ENCODE results near the gene TTN.
"Not testable (repeated sequence)": the region's sequence is repeated elsewhere in the genome, so short reads cannot be mapped to it uniquely, and the experiment has no call there.

Gene TTN

DNA sequence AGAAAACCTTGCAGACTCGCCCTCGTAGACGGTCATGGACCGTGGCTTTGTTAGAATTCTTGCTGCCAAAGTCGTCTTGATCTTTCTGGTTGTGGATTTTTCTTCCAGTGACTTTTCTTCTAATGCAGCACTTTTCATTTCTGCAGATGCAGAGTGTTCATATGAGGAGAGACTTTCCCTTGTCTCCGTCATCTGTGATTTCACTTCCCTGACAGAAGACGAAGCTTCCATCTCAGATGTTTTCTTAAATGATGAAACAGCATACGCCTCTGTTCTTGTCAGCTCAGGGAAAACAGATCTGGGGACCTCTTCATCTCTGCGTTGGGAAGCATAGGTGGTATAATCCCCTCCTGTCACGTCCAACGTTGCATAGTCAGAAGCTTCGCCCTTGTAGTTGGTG, 276.1 kb downstream of the TTN start:
- no peak for DNase-seq (ENCODE audit: low read depth in 3 of 3, low spot score in 1 of 3)

- DNase-seq (ENCODE audit: low read depth in 3 of 3, low spot score in 1 of 3), result no peak
Observed at GRCh38 chr2:178530625-178531142, 276.5 kb downstream of the TTN start.

DNA sequence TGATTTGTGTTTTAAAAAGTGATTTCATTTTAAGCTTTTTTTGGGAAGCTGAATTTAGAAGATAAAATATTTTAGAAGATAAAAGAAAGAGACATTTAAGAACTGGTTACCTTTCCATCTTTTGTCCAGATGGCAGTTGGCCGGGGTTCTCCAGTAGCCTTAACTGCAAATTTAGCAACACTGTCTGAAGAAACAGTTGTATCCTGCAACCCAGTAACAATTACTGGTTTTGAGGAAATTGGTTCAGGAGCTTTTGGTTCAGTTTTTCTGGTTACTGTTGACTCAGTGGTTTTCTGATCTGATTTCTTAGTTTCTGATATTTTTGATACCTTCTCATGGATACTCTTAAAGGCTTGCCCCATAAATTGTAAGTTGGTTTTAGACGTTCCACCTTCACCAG, 277.1 kb downstream of the TTN start:
- DNase-seq (ENCODE audit: low read depth in 3 of 3, low spot score in 1 of 3), result no peak

DNA sequence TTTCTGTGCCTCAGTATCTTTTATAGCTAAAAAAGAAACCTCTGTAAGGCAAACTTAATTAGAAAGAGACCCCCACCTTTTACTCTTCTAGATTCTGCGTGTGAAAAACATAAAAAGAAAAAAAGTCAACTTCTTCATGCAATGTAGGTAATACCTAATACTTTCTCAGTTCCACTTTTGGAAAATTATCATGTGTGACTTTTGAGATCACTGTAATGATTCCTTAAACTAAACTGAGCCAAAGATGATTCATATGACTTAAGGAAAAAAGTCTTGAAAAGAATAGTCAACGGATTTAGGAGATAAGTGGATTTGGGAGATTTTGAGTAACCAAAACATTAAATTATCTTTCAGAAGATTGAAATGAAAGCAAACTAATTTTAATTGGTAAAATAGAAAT, 278.0 kb downstream of the TTN start:
- DNase-seq (ENCODE audit: low read depth in 3 of 3, low spot score in 1 of 3), result no peak

DNA sequence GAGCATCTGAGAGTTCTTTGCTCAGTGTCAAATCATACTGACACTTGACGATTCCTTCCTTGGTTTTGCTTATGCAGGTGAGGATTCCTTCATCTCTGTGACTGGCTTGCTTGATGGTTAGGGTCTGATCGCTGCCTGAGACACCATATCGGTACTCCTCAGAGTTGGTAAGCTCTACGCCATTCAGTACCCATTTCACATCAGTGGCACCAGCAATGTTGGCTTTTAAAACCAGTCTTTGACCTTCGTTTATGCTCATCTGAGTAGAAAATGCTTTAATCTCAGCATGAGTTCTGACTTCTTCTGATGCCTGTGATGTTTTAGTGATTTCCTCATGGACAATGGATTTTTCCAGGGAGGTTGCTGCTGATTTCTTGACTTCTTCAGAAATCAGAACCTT, 278.6 kb downstream of the TTN start:
- DNase-seq (ENCODE audit: low read depth in 3 of 3, low spot score in 1 of 3), result no peak

GRCh38 chr2:178527592-178527991, 279.6 kb downstream of the TTN start:
- DNase-seq (ENCODE audit: low read depth in 3 of 3, low spot score in 1 of 3), result no peak

DNA sequence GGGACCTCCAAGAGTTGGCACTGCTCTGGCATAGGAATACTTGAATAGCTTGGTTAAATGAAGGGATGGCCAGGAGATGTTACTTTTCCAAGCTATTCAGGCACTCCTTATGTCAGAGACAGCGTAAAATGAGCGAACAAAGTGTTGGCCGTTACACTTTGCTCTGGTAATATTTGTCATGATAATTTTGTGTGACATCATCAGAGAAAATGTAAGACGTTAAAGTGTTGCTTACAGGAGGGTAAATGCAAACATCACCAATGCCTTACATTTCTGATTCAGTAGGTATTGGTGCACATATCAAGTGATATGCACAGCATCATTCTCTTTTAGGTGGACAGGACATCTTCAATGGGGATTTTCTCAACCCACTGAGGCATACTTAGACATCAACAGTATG, 281.0 kb downstream of the TTN start:
- DNase-seq (ENCODE audit: low read depth in 3 of 3, low spot score in 1 of 3), result no peak

- not testable (repeated sequence) for DNase-seq (ENCODE audit: low read depth in 3 of 3, low spot score in 1 of 3)
Observed at GRCh38 chr2:178525460-178525859, 281.8 kb downstream of the TTN start.

DNA sequence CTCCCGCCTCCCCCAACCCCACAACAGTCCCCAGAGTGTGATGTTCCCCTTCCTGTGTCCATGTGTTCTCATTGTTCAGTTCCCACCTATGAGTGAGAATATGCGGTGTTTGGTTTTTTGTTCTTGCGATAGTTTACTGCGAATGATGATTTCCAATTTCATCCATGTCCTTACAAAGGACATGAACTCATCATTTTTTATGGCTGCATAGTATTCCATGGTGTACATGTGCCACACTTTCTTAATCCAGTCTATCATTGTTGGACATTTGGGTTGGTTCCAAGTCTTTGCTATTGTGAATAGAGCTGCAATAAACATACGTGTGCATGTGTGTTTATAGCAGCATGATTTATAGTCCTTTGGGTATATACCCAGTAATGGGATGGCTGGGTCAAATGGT, 282.2 kb downstream of the TTN start:
- not testable (repeated sequence) for DNase-seq (ENCODE audit: low read depth in 3 of 3, low spot score in 1 of 3)

DNA sequence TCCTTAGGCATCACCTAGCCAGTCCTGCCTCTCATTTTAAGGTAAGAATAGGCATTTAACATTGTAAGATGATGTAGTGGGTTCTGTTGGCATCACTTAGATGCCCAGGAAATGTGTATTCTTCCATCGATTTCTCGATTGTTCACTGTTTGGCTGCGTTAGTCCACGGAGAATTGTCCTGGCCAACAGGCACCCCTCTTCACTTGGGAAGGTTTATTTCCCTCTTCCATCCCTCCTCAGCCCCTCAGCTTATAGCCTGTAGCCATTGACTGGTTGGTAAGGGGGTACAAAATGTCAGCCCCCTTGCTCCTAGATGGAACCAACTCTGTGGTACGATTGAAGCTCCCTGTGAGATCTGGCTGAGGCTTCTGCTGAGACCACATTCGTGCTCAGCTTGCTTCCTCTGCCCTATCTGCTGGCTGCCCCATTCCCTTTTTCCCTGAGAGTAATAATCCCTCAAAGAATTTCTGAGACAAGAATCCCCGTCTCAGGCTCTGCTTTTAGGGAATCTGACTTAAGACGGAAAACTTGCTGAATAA, 283.6 kb downstream of the TTN start:
- no peak for DNase-seq (ENCODE audit: low read depth in 3 of 3, low spot score in 1 of 3)

DNA sequence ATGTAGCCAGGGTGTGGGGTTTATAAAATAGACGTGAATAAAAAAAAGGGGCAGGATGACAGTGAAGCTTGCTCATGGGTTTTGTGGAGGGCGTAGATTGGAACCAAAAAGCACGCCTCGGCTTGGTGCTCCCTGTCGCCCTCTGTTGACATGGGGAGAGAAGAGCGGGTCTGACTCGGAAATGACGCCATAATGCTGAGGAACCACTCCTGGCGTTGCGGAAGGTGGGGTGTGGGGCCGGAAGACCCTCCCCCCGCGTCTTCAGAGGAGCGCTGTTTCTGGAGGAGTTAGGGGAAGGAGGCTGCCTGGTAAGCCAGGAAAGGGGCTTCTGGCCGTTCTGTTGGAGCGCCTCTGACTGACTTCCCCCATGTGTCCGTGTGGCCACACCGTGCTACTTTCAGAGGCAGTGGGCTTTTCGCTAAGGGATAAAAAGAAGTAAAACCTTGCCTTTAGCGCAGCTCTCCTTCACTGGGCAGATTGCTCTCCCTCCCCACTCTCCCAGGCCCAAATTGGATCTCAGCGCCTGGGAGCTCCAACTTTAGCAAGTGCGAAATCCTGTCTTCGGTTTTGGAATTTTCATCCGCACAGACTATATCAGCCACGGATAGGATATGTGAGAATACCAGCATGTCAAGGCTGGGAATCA, 284.1 kb downstream of the TTN start:
- DNase-seq (ENCODE audit: low read depth in 3 of 3, low spot score in 1 of 3), result peak; percentile 40 to 68 (median 62)

GRCh38 chr2:178521304-178522150, 285.7 kb downstream of the TTN start:
- DNase-seq (ENCODE audit: low read depth in 3 of 3, low spot score in 1 of 3), result no peak

DNA sequence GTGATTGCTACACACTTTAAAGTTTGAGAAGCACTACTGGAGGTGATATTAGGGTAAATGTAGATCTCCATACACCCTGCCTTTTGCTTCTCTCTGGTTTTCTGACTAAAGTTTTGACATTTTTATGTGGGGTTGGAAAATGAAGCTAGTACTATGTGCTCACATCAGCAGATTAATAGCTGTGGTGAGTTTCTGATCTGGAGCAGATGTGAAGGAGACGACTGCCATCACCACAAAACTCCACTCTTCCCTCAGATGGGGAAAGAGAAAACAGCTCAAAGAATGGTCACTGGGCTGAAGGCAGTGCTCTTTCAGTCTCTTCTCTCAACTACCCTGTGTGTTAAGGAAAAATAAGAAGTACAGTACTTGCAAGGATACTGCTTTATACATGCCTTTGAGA, 289.7 kb downstream of the TTN start:
- no peak for DNase-seq (ENCODE audit: low read depth in 3 of 3, low spot score in 1 of 3)

GRCh38 chr2:178514664-178515063, 292.6 kb downstream of the TTN start:
- DNase-seq (ENCODE audit: low read depth in 3 of 3, low spot score in 1 of 3), result peak in 1 of 3 donors; percentile 4

DNA sequence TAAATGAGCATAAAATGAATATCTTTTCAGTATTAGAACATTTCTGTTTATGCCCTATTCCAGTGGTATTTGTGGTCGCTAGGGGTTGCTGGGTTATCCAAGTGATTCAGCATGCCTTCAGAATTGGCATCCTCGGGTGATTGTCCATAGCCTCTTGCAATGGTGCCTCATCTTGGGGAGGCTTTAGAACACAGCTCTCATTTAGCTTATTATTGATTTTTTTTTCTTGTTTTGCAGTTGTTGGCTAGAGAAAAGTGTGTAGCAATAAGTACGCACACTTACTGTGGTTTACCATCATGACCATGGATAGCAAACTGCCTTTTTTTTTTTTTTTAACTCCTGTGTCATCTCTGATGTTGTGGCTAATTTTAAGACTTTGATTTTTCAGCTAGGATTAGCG, 293.3 kb downstream of the TTN start:
- no peak for DNase-seq (ENCODE audit: low read depth in 3 of 3, low spot score in 1 of 3)

GRCh38 chr2:178512484-178512883, 294.7 kb downstream of the TTN start:
- DNase-seq (ENCODE audit: low read depth in 3 of 3, low spot score in 1 of 3), result no peak

GRCh38 chr2:178510384-178510783, 296.8 kb downstream of the TTN start:
- no peak for DNase-seq (ENCODE audit: low read depth in 3 of 3, low spot score in 1 of 3)

GRCh38 chr2:178508646-178509045, 298.6 kb downstream of the TTN start:
- no peak for DNase-seq (ENCODE audit: low read depth in 3 of 3, low spot score in 1 of 3)

- no peak for DNase-seq (ENCODE audit: low read depth in 3 of 3, low spot score in 1 of 3)
Observed at GRCh38 chr2:178506949-178507348, 300.3 kb downstream of the TTN start.

DNA sequence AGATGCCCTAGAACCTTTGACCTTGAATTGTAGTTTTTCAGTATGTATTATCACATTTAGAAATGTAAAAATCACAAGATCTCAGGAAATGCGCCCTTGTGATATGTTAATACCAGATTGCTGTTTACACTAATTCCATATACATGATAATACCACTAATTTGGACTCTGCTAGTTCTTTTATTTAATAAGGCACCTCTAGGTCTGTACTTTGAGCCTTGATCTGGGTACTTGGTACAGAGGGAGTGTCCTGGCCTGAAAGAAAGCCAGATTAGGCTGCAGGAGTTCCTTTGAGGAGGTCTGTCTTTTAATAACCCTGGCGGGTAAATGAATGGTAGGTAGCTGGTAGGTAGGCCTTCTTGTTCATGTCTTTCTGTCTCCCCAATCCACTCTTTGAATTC, 300.7 kb downstream of the TTN start:
- DNase-seq (ENCODE audit: low read depth in 3 of 3, low spot score in 1 of 3), result no peak

GRCh38 chr2:178506101-178506500, 301.1 kb downstream of the TTN start:
- DNase-seq (ENCODE audit: low read depth in 3 of 3, low spot score in 1 of 3), result no peak

DNA sequence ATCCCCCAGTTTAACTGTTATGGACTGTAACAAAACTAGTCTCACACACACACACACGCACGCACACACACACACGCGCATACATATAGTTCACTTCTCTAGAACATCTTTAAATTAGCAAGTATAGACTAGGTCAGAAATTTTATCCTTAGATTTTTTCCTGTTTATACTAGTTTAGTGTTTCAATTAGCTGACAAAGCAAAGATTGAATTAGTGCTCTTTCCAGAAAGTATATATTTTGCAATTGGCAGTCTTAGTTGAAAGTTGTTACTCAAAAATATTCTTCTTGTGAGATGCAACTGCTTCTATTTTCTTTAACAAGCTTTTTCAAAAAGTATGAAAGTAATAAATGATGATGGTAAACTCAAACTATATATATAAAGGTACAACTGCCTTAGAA, 304.5 kb downstream of the TTN start:
- no peak for DNase-seq (ENCODE audit: low read depth in 3 of 3, low spot score in 1 of 3)

Measured in stimulated activated CD4-positive, alpha-beta T cell treated with anti-CD3 and anti-CD28 coated beads, TNF-alpha, amount 100 ng/mL, for 1 hour (primary cell).